ENCODE results near the gene ZNF444.

GRCh38 chr19:56174550-56174949, 33.5 kb downstream of the ZNF444 start:
- no peak for TF ChIP-seq POLR2A (IDR thresholded peaks at IDR 0.05)
- TF ChIP-seq, protein P1, sequence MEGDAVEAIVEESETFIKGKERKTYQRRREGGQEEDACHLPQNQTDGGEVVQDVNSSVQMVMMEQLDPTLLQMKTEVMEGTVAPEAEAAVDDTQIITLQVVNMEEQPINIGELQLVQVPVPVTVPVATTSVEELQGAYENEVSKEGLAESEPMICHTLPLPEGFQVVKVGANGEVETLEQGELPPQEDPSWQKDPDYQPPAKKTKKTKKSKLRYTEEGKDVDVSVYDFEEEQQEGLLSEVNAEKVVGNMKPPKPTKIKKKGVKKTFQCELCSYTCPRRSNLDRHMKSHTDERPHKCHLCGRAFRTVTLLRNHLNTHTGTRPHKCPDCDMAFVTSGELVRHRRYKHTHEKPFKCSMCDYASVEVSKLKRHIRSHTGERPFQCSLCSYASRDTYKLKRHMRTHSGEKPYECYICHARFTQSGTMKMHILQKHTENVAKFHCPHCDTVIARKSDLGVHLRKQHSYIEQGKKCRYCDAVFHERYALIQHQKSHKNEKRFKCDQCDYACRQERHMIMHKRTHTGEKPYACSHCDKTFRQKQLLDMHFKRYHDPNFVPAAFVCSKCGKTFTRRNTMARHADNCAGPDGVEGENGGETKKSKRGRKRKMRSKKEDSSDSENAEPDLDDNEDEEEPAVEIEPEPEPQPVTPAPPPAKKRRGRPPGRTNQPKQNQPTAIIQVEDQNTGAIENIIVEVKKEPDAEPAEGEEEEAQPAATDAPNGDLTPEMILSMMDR (IDR thresholded peaks at IDR 0.05), result no peak

Measured in esophagus squamous epithelium (tissue), 4 donors.